ENCODE results near the gene TCTN1. TPM values are rescaled to one million over a fixed set of nuclear protein-coding genes. Genes with fewer than 3 reads are reported as not detected.
A peak's percentile ranks its signal among the peaks of the same experiment; 100 is the strongest.
"Not testable (repeated sequence)": the region's sequence is repeated elsewhere in the genome, so short reads cannot be mapped to it uniquely, and the experiment has no call there.

The TCTN1 gene
- total RNA-seq = 20.7 TPM
- long read RNA-seq, transcript TCTN1-225 (15 exons, 2,309 nt) = major isoform, 5 of 21 reads
- long read RNA-seq, partial matches to known transcripts = 2 of 21 reads
- long read RNA-seq, other reads (novel, unspliced or antisense) = 7 of 21 reads

DNA sequence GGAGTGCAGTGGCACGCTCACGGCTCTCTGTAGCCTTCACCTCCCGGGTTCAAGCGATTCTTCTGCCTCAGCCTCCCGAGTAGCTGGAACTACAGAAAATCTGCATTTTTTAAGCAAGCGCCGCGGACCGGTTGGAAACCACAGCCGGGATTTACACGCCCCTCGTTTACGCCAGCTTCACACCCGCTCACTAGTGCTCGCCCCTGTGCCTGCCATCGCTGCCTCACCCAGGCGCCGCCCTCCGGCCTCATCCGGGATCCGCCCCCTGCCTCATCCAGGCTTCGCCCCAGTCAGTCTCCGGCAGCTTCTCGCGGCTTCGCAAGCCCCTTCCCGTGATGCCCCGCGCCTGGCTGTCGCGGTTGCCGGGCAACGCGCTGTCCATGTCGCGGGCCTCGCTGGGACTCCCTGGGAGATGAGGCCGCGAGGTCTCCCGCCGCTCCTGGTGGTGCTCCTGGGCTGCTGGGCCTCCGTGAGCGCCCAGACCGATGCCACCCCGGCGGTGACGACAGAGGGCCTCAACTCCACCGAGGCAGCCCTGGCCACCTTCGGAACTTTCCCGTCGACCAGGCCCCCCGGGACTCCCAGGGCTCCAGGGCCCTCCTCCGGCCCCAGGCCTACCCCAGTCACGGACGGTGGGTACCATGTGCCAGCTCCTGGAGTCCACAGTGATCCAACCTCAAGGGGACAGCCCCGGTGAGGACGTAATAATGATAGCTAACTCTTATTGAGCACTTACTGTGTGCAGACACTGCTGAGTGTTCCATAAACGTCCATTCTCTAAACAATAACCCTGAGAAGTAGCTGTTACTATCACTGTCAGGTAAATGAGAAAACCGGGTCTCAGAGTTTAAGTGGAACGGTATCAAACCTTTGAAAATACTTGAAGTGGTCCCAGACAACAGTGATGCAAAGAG is at the start of gene TCTN1:
Gene TCTN1, plus strand, starts transcription at position 359 of the 914 bp plus-strand sequence. Its CDS starts 54 bp downstream, at position 413.
- peak; percentile 100 for DNase-seq (ENCODE audit: low spot score)
- intact Hi-C loops (cut with DNase I) = loop anchor here (5.0 kb wide), 3 partner anchors 78 to 273 kb away; partner anchors contain the start of gene PPP1CC

DNA sequence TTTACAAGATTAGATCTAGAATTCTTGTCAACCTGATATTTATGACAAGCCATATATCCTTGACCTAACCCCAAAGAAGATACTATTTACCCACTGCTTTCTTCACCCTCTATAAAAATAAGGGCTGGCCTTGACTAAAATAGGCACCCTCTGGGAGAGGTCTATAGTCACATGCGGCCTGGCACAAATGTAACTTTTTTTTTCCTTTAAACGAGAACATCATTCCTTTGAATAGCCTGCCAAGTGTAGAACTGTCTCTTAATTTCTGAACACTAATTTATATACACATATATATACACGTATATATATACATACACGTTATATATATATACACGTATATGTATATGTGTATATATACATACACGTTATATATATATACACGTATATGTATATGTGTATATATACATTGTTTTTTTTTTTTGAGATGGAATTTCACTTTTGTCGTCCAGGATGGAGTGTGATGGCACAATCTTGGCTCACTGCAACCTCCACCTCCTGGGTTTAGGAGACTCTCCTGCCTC is 49.4 kb upstream of the TCTN1 start:
- intact Hi-C loops (cut with DNase I) = no loop called here
- no peak for DNase-seq (ENCODE audit: low spot score)

GRCh38 chr12:110565894-110566871 is 47.7 kb upstream of the TCTN1 start:
- intact Hi-C loops (cut with DNase I) = no loop called here
- no peak for DNase-seq (ENCODE audit: low spot score)

GRCh38 chr12:110566993-110567392 is 46.9 kb upstream of the TCTN1 start:
- no peak for DNase-seq (ENCODE audit: low spot score)
- intact Hi-C loops (cut with DNase I) = no loop called here

GRCh38 chr12:110568752-110569151 is 45.2 kb upstream of the TCTN1 start:
- intact Hi-C loops (cut with DNase I) = no loop called here
- DNase-seq (ENCODE audit: low spot score) = no peak

DNA sequence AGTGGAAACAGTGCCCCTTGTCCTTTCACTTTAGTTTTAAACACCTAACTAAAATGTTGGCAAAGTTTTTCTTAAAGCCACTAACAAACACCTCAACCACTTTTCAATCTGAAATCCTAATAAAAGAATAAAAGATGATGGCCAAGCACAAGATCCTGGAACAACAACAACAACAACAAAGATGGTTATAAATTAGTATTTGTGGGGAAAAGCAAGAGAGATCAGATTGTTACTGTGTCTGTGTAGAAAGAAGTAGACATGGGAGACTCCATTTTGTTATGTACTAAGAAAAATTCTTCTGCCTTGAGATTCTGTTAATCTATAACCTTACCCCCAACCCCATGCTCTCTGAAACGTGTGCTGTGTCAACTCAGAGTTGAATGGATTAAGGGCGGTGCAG is 44.1 kb upstream of the TCTN1 start:
- DNase-seq (ENCODE audit: low spot score); intact Hi-C loops (cut with DNase I): not testable (repeated sequence)

DNA sequence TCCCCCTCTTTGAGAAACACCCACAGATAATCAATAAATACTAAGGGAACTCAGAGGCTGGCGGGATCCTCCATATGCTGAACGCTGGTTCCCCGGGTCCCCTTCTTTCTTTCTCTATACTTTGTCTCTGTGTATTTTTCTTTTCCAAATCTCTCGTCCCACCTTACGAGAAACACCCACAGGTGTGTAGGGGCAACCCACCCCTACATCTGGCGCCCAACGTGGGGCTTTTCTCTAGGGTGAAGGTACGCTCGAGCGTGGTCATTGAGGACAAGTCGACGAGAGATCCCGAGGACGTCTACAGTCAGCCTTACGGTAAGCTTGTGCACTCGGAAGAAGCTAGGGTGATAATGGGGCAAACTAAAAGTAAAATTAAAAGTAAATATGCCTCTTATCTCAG is 43.1 kb upstream of the TCTN1 start:
- intact Hi-C loops (cut with DNase I); DNase-seq (ENCODE audit: low spot score): not testable (repeated sequence)

DNA sequence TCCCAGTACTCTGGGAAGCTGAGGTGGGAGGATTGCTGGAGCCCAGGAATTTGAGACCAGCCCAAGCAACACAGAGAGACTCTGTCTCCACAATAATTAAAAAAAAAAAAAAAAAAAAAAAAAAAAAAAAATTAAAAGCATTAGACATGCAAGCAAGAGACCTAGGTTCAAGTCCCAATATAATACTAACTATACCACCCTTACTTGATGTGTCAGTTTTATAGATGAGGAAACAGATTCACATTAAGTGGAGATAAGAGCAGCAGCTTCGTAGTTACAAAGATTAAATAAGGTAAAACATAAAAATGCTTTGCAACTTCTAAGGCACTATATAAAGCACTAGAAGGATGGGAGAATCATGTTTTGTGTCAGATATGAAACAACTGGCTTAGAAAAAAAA is 39.9 kb upstream of the TCTN1 start:
- intact Hi-C loops (cut with DNase I) = no loop called here
- no peak for DNase-seq (ENCODE audit: low spot score)

DNA sequence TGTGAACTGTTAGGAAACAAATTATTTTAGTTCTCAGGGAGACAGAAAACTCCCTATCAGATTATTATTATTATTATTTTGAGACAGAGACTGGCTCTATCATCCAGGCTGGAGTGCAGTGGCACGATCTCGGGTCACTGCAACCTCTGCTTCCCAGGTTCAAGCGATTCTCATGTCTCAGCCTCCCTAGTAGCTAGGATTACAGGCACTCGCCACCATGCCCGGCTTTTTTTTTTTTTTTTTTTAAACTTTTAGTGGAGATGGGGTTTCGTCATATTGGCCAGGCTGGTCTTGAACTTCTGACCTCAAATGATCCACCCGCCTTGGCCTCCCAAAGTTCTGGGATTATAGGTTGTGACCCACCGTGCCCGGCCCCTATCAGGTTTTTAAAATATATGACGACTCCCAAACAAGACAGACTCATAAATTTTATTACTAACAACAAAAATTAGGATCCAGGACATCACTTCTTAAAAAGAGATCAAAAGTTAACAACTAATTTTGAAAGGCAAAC is 39.2 kb upstream of the TCTN1 start:
- DNase-seq (ENCODE audit: low spot score); intact Hi-C loops (cut with DNase I): not testable (repeated sequence)

DNA sequence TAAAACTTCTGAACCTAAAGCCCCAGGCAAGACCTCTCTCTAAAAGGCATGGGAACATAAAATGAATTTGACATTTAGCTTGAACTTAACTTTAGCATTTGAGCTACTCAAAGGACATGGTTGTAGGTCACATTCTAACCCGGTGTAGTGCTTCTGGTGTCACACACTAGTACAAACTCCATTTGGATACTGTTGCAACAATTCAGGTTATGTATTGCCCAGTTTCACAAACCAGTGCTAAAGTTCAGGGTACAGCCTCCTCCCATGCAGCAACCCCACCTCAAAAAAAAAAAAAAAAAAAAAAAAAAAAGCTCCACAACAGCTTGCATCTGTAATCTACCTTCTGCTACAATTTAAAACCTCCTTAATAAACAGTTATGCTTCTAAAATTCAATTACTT is 38.6 kb upstream of the TCTN1 start:
- intact Hi-C loops (cut with DNase I) = no loop called here
- DNase-seq (ENCODE audit: low spot score) = no peak

DNA sequence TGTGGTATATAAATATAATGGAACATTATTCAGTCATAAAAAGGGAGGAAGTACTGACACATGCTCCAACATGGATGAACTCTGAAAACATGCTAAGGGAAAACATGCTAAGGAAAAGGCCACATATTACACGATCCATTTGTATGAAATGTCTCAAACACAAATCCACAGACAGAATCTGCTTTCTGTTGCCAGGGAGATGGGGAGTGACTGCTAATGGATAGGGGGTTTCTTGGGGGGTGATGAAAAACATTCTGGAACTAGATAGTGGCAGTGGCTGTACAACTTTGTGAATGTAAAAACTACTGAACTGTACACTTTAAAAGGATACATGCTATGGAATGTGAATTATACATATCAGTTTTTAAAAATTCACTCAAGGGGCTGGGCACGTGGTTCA is 37.4 kb upstream of the TCTN1 start:
- DNase-seq (ENCODE audit: low spot score) = no peak
- intact Hi-C loops (cut with DNase I) = no loop called here

GRCh38 chr12:110577864-110578693 is 35.9 kb upstream of the TCTN1 start:
- intact Hi-C loops (cut with DNase I) = no loop called here
- DNase-seq (ENCODE audit: low spot score) = no peak

DNA sequence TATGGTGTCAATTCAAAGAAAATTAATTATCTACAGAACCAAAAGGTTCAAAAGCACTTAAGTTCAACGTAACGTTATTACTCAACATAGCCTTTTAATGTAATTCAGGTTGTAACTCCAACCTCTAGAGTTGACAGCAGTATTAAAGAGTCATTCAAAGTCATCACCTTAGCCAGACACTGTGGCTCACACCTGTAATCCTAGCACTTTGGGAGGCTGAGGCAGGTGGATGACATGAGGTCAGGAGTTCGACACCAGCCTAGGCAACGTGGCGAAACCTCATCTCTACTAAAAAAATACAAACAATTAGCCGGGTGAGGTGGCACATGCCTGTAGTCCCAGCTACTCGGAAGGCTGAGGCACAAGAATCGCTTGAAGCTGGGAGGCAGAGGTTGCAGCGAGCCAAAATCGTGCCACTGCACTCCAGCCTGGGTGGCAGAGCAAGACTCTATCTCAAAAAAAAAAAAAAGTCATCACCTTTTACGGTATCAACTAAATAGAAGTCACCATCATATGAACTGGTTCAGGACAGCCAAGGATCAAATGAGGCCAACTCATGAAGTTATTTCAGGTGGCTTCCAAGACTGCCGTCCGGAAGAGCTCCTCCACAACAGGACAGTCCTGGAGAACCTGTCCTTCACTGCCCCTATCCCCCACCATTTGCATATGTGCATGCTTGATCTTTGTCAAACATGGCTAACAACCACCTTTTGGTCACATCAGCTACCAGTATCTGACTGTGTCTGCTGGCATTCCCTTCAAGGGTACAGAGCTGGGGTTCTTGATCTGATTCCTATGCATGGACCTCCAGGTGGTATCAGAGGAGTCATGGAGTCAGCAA is 35.0 kb upstream of the TCTN1 start:
- intact Hi-C loops (cut with DNase I) = no loop called here
- DNase-seq (ENCODE audit: low spot score) = no peak

GRCh38 chr12:110579535-110580253 is 34.2 kb upstream of the TCTN1 start:
- no peak for DNase-seq (ENCODE audit: low spot score)
- intact Hi-C loops (cut with DNase I) = loop anchor here (5.0 kb wide), 1 partner anchor 42 kb away; no protein-coding TSS in a partner anchor

- intact Hi-C loops (cut with DNase I) = loop anchor here (5.0 kb wide), 1 partner anchor 45 kb away; no protein-coding TSS in a partner anchor
- no peak for DNase-seq (ENCODE audit: low spot score)
Observed at GRCh38 chr12:110581931-110582275, 32.0 kb upstream of the TCTN1 start.

- peak; percentile 92 for DNase-seq (ENCODE audit: low spot score)
- intact Hi-C loops (cut with DNase I) = loop anchor here (5.0 kb wide), 1 partner anchor 45 kb away; no protein-coding TSS in a partner anchor
Observed at GRCh38 chr12:110582276-110583136, 31.4 kb upstream of the TCTN1 start.

Data from cardiac septum (tissue), 1 donor.